Measurements from ENCODE around the gene SLC36A1.

- TF ChIP-seq POLR2AphosphoS5 (IDR thresholded peaks at IDR 0.05; ENCODE audit: insufficient read depth, low read depth, low read length) (no peak), POLR2A (IDR thresholded peaks at IDR 0.05; ENCODE audit: low read depth, low read length) (no peak), CTCF (IDR thresholded peaks at IDR 0.05; ENCODE audit: extremely low read depth in 1 of 2, insufficient read depth in 1 of 2, low read depth in 1 of 2, low read length in 2 of 2) (no peak)
Measured at GRCh38 chr5:151469992-151470391, 22.6 kb downstream of the SLC36A1 start.

All from endothelial cell of umbilical vein (primary cell).